Upper lobe of left lung (tissue), 4 donors: ENCODE measurements around the gene TNPO1.

Experiments
- POLR2A ChIP-seq, 4 donors: fragments of 450-650 bp; IDR thresholded peaks; one replicate each; pipeline ENCODE4 v1.5.1; 2016 to 2017; ENCODE audit warnings: antibody characterized with exemption in 4 of 4, mild to moderate bottlenecking in 2 of 4
- TF ChIP-seq, protein P1 (sequence below), 6 experiments: fragments of 450-650 bp in 4 of 6; fragments of 200-600 bp in 2 of 6; sonication (generic) in 2 of 6; IDR thresholded peaks; one replicate each; pipeline ENCODE4 v1.5.1; 2016 to 2019; ENCODE audit warnings: antibody characterized with exemption in 6 of 6

DNA sequence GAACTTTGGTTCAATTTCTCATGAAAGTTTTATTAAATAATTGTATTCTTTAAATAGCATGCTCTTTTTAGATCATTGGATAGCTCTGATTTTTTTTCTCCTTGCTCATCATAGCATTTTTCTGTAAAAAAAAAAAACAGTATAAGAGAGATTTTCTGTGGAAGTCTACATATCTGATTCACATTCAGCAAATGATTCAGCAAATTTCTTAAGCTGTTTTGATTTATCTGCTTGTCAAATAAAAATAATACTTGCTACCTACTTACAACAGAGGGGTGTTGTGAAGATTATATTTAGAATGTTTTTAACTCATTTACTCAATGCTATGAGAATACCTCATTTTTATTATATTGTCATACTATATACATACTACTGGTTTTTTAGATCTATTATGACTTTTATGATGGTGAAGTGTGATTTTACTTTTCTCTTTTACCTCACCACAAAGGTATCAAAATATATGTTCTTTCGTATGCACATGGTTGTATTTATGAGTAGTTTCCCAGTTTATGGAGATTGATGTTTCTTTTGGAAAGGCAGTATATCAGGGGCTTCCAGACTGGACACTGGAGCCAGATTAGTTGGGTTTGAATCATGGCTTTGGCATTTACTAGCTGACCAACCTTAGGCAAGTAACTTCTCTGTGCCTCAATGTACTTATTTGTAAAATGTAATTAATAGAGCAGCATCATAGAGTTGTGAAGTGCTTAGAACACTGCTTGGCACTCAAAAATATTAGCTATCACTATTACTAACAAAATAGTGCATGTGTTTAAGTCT is 25.5 kb downstream of the TNPO1 start:
- TF ChIP-seq, protein P1, sequence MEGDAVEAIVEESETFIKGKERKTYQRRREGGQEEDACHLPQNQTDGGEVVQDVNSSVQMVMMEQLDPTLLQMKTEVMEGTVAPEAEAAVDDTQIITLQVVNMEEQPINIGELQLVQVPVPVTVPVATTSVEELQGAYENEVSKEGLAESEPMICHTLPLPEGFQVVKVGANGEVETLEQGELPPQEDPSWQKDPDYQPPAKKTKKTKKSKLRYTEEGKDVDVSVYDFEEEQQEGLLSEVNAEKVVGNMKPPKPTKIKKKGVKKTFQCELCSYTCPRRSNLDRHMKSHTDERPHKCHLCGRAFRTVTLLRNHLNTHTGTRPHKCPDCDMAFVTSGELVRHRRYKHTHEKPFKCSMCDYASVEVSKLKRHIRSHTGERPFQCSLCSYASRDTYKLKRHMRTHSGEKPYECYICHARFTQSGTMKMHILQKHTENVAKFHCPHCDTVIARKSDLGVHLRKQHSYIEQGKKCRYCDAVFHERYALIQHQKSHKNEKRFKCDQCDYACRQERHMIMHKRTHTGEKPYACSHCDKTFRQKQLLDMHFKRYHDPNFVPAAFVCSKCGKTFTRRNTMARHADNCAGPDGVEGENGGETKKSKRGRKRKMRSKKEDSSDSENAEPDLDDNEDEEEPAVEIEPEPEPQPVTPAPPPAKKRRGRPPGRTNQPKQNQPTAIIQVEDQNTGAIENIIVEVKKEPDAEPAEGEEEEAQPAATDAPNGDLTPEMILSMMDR (IDR thresholded peaks at IDR 0.05) = no peak
- TF ChIP-seq POLR2A (IDR thresholded peaks at IDR 0.05) = no peak
